NCI-H345 treated with DMSO at 0.1 percent for 48 hours (cell line): ENCODE results near the gene PAPOLB.
A peak's percentile ranks its signal among the peaks of the same experiment; 100 is the strongest.
"Not testable (repeated sequence)": the region's sequence is repeated elsewhere in the genome, so short reads cannot be mapped to it uniquely, and the experiment has no call there.

Source experiments
- DNase-seq: peaks from one replicate; lab custom pipeline; 2025; ENCODE audit not compliant: unreplicated experiment; lab: John Stamatoyannopoulos, UW

Gene PAPOLB

GRCh38 chr7:4861673-4862072 lies at the start of gene PAPOLB:
Gene PAPOLB, minus strand, starts transcription at chr7:4862030. Its CDS starts 220 bp downstream, at chr7:4861810.
- no peak for DNase-seq

- no peak for DNase-seq
Measured at GRCh38 chr7:4911111-4911828, 49.4 kb upstream of the PAPOLB start.

GRCh38 chr7:4906682-4907081 lies 44.9 kb upstream of the PAPOLB start:
- no peak for DNase-seq

GRCh38 chr7:4905171-4905570 lies 43.3 kb upstream of the PAPOLB start:
- DNase-seq: no peak

GRCh38 chr7:4904346-4904745 lies 42.5 kb upstream of the PAPOLB start:
- no peak for DNase-seq

- no peak for DNase-seq
Measured at GRCh38 chr7:4895766-4896165, 33.9 kb upstream of the PAPOLB start.

GRCh38 chr7:4894482-4894881 lies 32.7 kb upstream of the PAPOLB start:
- no peak for DNase-seq

- DNase-seq: no peak
Measured at GRCh38 chr7:4893929-4894475, 32.2 kb upstream of the PAPOLB start.

- DNase-seq: not testable (repeated sequence)
Measured at GRCh38 chr7:4893188-4893587, 31.4 kb upstream of the PAPOLB start.

GRCh38 chr7:4891522-4891921 lies 29.7 kb upstream of the PAPOLB start:
- DNase-seq: not testable (repeated sequence)

GRCh38 chr7:4889682-4890081 lies 27.9 kb upstream of the PAPOLB start:
- no peak for DNase-seq

GRCh38 chr7:4888161-4888560 lies 26.3 kb upstream of the PAPOLB start:
- DNase-seq: peak; percentile 7

GRCh38 chr7:4886671-4887070 lies 24.8 kb upstream of the PAPOLB start:
- no peak for DNase-seq

GRCh38 chr7:4885317-4885807 lies 23.5 kb upstream of the PAPOLB start:
- DNase-seq: no peak

GRCh38 chr7:4884164-4884563 lies 22.3 kb upstream of the PAPOLB start:
- DNase-seq: no peak

GRCh38 chr7:4883372-4884144 lies 21.7 kb upstream of the PAPOLB start, which contains the start of gene RADIL:
Gene RADIL, minus strand, starts transcription at chr7:4883716. Its CDS starts 5,577 bp downstream, at chr7:4878139.
- peak; percentile 83 for DNase-seq

GRCh38 chr7:4883033-4883371 lies 21.2 kb upstream of the PAPOLB start:
- no peak for DNase-seq

- no peak for DNase-seq
Measured at GRCh38 chr7:4882169-4883032, 20.6 kb upstream of the PAPOLB start.

GRCh38 chr7:4880218-4880617 lies 18.4 kb upstream of the PAPOLB start:
- DNase-seq: no peak

- DNase-seq: no peak
Measured at GRCh38 chr7:4879396-4880081, 17.7 kb upstream of the PAPOLB start.
